HG03469 (cell line): ENCODE results near the gene CFHR1.

Experiments used
- ATAC-seq: cut with Tn5 transposase; IDR thresholded peaks from one replicate; pipeline ENCODE4 v1.9.1; 2021; ENCODE audit warnings: mild to moderate bottlenecking, moderate library complexity, moderate number of reproducible peaks; ENCODE audit not compliant: unreplicated experiment

CFHR1 gene

DNA sequence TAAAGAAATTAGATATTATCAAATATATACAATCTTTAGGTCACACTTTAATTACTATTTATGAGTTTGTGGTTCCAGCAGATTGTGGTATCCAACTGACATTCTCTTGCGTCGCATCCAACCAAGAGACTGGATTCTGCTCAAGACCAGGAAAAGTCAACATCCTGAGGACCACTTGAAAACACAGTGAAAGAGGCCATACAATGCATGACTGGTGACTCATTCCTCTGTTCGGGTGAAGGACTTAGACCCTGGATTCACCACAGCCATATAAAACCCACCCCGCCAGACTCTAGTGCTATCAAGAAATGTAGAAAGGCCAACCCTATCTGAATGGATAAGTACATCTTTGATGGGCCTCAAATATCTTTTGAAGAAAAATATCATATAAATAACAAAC is 53.9 kb downstream of the CFHR1 start:
- ATAC-seq: no peak

DNA sequence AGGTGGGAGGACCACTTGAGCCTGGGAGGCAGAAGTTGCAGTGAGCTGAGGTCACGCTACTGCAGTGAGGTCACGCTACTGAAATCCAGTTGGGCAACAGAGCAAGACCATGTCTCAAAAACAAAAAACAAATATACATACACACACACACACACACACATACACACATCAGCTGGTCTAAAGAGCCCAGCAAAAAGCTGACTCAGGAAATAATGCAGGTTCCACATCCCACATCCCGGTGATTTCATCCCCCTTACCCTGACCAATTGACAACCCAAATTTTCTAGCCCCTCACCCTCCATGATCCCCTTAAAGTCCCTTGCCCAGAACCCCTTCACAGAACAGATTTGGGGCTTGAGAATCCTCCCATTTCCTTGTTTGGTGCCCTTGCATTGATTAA is 56.4 kb downstream of the CFHR1 start:
- ATAC-seq: no peak

DNA sequence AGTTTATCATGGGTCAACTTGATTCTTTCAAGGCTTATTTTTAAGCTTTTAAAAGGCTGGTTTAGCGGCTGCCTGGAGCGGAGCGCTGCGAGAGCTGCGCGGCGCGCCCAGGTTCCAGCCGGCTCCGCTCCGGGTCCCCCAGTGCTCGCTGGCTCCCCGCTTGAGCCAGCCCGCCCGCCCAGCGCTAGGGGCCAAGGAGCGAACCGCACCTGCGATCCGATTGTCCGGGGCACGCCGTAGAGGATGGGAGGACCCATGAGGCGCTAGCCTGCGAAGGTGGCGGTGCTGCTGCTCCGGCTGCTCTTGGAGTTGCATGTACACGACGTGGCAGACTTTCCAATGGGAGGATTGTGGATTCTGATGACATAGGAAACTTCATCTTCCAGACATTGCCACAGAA is 58.4 kb downstream of the CFHR1 start:
- ATAC-seq: no peak
